GM10248 (cell line): ENCODE results near the gene TXLNG.

Experiments used
- CTCF ChIA-PET: fragments of 300-600 bp; sonication (Branson Sonifier 250); formaldehyde crosslinking; extraction: SDS; loops from one replicate; lab custom pipeline; 2021; ENCODE audit warnings: antibody characterized with exemption; lab: Yijun Ruan, JAX
- POLR2A ChIA-PET: fragments of 350-650 bp; sonication (Branson Sonifier 250); formaldehyde crosslinking; extraction: SDS; loops from one replicate; lab custom pipeline; 2020; ENCODE audit warnings: antibody characterized with exemption; lab: Yijun Ruan, JAX
- DNase-seq: peaks from one replicate; pipeline ENCODE4 v3.0.0; 2012; ENCODE audit errors: extremely low spot score
- CTCF ChIP-seq: IDR thresholded peaks from 2 replicates; pipeline ENCODE4 v1.5.1; 2012; ENCODE audit warnings: mild to moderate bottlenecking, low read depth; ENCODE audit errors: extremely low read depth, missing control alignments, control extremely low read depth

Gene TXLNG

DNA sequence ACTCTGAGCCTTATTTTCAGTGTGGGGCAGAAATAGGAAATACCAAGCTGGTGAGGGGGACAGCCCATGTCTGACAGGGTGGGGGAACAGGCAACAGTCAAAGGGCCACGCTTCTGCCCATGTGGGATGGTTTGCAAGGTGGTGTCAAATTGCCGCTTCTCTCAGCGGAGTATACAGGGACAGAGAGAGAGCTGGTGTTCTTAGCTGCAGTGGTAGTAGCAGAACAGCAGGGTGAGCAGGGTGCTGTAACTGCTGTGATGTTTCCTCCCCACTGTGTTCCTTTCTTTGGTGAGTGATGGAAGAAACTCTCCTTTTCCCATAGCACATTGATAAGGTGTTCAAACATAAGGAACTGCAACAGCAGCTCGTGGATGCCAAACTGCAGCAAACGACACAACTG, 46.0 kb downstream of the TXLNG start:
- CTCF ChIA-PET: no interaction called here
- POLR2A ChIA-PET: no interaction called here
- no peak for DNase-seq
- no peak for TF ChIP-seq CTCF

DNA sequence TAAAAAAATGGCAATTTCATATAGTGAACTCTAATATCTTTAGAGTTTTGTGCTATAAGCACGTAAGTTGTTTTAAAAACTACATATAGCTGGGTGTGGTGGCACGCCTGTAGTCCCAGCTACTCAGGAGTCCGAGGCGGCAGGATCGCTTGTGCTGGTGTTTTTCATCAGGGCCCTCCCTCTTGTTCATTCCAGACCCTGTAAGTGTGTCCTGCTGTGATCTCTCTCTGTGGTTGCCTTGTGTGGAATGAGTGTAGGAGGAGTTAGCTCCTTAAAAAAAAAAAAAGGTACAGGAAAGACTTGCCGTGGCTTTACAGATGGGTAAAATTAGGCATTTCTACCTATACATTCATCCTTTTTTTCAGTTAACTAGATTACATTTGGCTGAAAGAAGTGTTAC, 48.5 kb downstream of the TXLNG start:
- CTCF ChIA-PET: interaction anchor here (1.0 to 1.2 kb wide), 2 partner anchors 10 to 212 kb away, joined by 3 to 4 read pairs; no protein-coding TSS in a partner anchor
- no peak for DNase-seq
- POLR2A ChIA-PET: no interaction called here
- no peak for TF ChIP-seq CTCF

GRCh38 chrX:16836371-16836770, 50.1 kb downstream of the TXLNG start:
- TF ChIP-seq CTCF: no peak
- ChIA-PET CTCF (no interaction called here), POLR2A (no interaction called here)
- no peak for DNase-seq

DNA sequence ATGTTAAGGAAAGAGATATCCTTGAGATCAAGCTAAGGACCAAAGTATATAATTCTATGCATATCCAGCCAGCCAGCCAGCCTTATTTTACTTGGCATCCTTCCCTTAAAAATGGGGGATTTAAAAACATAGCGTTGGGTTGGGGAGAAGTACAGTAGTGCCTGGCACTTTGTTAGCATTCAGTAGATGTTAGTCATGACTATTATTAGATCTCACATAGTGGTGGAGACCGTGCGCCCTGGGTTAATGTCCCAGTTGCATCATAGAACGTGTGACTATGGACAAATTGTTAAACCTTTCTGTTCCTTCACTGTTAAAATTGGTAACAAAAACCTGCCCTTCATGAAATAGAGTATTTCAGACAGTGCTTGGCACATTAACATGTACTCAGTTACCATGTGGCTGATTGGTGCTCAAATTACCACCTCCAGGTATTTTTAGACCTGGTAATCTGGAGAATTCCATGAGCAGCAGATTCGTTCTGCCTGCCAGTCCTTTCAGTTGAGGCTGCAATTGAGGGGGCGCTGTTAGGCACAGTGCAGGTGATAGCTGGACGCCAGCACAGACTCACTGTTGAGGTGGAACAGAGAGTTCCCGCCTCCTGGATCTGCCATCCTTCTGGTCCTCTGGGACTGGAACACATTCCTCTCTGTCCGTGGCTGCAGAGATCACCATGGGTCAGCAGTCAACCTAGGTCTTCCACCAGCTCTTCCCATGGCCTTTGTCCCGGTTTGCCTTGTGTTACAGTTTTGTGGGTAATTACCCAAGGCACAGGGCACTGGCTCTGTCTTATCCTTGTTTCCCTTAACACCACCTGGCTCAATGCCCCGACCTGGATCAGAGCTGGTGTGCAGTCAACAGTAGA, 52.2 kb downstream of the TXLNG start:
- DNase-seq: no peak
- CTCF ChIA-PET: interaction anchor here (2.7 kb wide), 1 partner anchor 45 kb away, joined by 7 read pairs; no protein-coding TSS in a partner anchor
- POLR2A ChIA-PET: no interaction called here
- no peak for TF ChIP-seq CTCF

- no peak for TF ChIP-seq CTCF
- POLR2A ChIA-PET: no interaction called here
- no peak for DNase-seq
- CTCF ChIA-PET: interaction anchor here (2.7 kb wide), 1 partner anchor 44 kb away, joined by 7 read pairs; no protein-coding TSS in a partner anchor
These were observed 53.1 kb downstream of the TXLNG start for GRCh38 chrX:16839219-16839851.

GRCh38 chrX:16839852-16840460, 53.7 kb downstream of the TXLNG start:
- ChIA-PET CTCF (no interaction called here), POLR2A (no interaction called here)
- no peak for DNase-seq
- TF ChIP-seq CTCF: no peak
